Right lobe of liver (tissue), 4 donors: ENCODE measurements around the gene GNB5.

Experiments
- POLR2A ChIP-seq: fragments of 450-650 bp; IDR thresholded peaks from one replicate; pipeline ENCODE4 v1.6.1; 2017; ENCODE audit warnings: antibody characterized with exemption, mild to moderate bottlenecking
- TF ChIP-seq, protein P1 (sequence below), 4 donors: fragments of 200-600 bp in 3 of 4; fragments of 450-650 bp in 1 of 4; IDR thresholded peaks; one replicate each; pipeline versions ENCODE4 v1.5.1 to v1.8.0; 2016 to 2022; ENCODE audit warnings: antibody characterized with exemption in 4 of 4, mild to moderate bottlenecking in 2 of 4
- donor health status: DM: no; HTN: no; CAD: no.
- donor health status: DM: no; HTN: no; CAD: no.
- donor health status: DM: no; HTN: yes; CAD: no.

DNA sequence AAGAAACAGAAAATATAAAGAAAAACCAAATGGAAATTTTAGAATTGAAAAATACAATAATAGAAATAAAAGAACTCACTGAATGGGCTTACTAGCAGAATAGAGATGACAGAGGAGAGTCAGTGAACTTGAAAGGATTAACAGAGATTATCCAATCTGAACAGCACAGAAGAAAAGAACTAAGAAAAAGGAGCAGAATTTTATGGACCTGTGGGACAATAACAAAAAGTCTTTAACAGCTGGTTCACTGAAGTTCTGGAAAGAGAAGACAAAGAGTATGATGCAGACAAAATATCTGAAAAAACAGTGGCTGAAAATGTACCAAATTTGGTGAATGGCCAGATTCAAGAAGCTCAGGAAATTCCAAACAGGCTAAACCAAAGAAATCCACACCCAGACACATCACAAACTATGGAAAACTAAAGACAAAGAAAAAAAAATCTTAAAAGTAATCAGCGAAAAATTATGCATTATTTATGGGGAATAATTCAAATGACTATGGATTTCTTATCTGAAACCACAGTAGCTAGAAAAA lies 9.7 kb upstream of the GNB5 start:
- TF ChIP-seq, protein P1, sequence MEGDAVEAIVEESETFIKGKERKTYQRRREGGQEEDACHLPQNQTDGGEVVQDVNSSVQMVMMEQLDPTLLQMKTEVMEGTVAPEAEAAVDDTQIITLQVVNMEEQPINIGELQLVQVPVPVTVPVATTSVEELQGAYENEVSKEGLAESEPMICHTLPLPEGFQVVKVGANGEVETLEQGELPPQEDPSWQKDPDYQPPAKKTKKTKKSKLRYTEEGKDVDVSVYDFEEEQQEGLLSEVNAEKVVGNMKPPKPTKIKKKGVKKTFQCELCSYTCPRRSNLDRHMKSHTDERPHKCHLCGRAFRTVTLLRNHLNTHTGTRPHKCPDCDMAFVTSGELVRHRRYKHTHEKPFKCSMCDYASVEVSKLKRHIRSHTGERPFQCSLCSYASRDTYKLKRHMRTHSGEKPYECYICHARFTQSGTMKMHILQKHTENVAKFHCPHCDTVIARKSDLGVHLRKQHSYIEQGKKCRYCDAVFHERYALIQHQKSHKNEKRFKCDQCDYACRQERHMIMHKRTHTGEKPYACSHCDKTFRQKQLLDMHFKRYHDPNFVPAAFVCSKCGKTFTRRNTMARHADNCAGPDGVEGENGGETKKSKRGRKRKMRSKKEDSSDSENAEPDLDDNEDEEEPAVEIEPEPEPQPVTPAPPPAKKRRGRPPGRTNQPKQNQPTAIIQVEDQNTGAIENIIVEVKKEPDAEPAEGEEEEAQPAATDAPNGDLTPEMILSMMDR (IDR thresholded peaks at IDR 0.05): no peak
- TF ChIP-seq POLR2A: no peak
